ENCODE measurements around the gene LGALSL.

GRCh38 chr2:64417624-64418023 lies 36.3 kb upstream of the LGALSL start:
- no peak for TF ChIP-seq EZH2 (IDR thresholded peaks at IDR 0.05; ENCODE audit: insufficient read depth, poor library complexity, severe bottlenecking)
- no peak for TF ChIP-seq EZH2phosphoT487 (IDR thresholded peaks at IDR 0.05; ENCODE audit: insufficient read depth, low read depth)

Measured in GM23248 (cell line).